ENCODE measurements around the gene PFN3. TPM values are rescaled to one million over a fixed set of nuclear protein-coding genes. Genes with fewer than 3 reads are reported as not detected.

Gene PFN3
- total RNA-seq, 1 donor from 2014 or later: not detected

DNA sequence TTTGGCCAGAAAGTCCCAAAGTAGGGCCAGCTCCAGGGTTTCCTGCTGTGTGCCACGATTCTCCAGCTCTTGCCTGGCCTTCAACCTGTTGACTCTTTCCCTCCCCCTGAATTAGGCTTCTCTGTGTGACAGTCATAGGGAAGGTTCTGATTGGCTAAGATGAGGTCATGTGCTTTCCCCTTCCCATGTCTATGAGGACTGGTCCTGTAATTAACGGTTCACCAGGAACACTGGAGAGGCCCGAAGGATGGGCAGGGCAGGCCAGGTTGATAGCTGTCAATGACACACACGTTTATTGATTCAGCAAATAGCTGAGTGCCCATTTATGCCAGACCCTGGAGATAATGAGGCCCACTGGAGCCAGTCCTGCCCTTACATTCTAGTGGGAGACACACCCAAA, 37.2 kb upstream of the PFN3 start:
- H3K36me3 Mint-ChIP-seq (ENCODE audit: low read depth): peaks cover 81% of the 10 kb centered on the region
- TF ChIP-seq, protein P1, sequence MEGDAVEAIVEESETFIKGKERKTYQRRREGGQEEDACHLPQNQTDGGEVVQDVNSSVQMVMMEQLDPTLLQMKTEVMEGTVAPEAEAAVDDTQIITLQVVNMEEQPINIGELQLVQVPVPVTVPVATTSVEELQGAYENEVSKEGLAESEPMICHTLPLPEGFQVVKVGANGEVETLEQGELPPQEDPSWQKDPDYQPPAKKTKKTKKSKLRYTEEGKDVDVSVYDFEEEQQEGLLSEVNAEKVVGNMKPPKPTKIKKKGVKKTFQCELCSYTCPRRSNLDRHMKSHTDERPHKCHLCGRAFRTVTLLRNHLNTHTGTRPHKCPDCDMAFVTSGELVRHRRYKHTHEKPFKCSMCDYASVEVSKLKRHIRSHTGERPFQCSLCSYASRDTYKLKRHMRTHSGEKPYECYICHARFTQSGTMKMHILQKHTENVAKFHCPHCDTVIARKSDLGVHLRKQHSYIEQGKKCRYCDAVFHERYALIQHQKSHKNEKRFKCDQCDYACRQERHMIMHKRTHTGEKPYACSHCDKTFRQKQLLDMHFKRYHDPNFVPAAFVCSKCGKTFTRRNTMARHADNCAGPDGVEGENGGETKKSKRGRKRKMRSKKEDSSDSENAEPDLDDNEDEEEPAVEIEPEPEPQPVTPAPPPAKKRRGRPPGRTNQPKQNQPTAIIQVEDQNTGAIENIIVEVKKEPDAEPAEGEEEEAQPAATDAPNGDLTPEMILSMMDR (IDR thresholded peaks at IDR 0.05): no peak
- no peaks in the 10 kb centered on the region for H3K9me3 Mint-ChIP-seq
- no peaks in the 10 kb centered on the region for H3K27me3 Mint-ChIP-seq
- CTCF ChIA-PET: interaction anchor here (1.6 kb wide), 1 partner anchor 47 kb away, joined by 3 read pairs; no protein-coding TSS in a partner anchor
- no peak overlapping the region for H3K4me3 Mint-ChIP-seq
- peaks cover 29% of the 10 kb centered on the region for H3K4me1 Mint-ChIP-seq
- H3K27ac Mint-ChIP-seq: no peak overlapping the region
- intact Hi-C loops (cut with micrococcal nuclease): no loop called here
- no peak for DNase-seq
- POLR2A ChIA-PET: interaction anchor here (0.6 to 3.2 kb wide), 3 partner anchors 11 to 20 kb away, joined by 3 to 14 read pairs (median 4); partner anchors contain the start of gene GRK6
- no peak for ATAC-seq (ENCODE audit: low read depth)

DNA sequence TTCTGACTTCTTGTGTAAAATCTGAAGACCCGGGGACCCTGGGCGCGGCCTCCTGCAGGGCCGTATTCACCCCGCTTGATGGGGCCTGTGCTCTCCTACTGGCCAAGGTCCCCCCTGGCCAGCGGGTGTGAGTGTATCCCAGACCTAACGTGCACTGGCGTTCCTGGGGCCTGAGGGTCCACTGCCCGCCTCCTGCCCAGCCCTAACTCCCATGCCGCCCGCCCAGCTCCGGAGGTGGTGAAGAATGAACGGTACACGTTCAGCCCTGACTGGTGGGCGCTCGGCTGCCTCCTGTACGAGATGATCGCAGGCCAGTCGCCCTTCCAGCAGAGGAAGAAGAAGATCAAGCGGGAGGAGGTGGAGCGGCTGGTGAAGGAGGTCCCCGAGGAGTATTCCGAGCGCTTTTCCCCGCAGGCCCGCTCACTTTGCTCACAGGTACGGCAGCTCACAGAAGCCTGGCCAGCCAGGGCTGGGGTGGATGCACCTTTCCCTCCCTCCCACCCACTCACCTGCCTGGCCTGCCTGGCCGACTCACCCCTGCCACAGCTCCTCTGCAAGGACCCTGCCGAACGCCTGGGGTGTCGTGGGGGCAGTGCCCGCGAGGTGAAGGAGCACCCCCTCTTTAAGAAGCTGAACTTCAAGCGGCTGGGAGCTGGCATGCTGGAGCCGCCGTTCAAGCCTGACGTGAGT, 35.5 kb upstream of the PFN3 start:
- no peak for ATAC-seq (ENCODE audit: low read depth)
- TF ChIP-seq, protein P1 (IDR thresholded peaks at IDR 0.05): no peak
- no peaks in the 10 kb centered on the region for H3K27me3 Mint-ChIP-seq
- intact Hi-C loops (cut with micrococcal nuclease): no loop called here
- no peaks in the 10 kb centered on the region for H3K9me3 Mint-ChIP-seq
- peaks cover 46% of the 10 kb centered on the region for H3K4me1 Mint-ChIP-seq
- POLR2A ChIA-PET: interaction anchor here (3.2 kb wide), 1 partner anchor 9 kb away, joined by 14 read pairs; the partner anchor contains the start of gene GRK6
- CTCF ChIA-PET: no interaction called here
- peaks cover 70% of the 10 kb centered on the region for H3K36me3 Mint-ChIP-seq (ENCODE audit: low read depth)
- H3K4me3 Mint-ChIP-seq: no peak overlapping the region
- no peak for DNase-seq
- H3K27ac Mint-ChIP-seq: no peak overlapping the region

DNA sequence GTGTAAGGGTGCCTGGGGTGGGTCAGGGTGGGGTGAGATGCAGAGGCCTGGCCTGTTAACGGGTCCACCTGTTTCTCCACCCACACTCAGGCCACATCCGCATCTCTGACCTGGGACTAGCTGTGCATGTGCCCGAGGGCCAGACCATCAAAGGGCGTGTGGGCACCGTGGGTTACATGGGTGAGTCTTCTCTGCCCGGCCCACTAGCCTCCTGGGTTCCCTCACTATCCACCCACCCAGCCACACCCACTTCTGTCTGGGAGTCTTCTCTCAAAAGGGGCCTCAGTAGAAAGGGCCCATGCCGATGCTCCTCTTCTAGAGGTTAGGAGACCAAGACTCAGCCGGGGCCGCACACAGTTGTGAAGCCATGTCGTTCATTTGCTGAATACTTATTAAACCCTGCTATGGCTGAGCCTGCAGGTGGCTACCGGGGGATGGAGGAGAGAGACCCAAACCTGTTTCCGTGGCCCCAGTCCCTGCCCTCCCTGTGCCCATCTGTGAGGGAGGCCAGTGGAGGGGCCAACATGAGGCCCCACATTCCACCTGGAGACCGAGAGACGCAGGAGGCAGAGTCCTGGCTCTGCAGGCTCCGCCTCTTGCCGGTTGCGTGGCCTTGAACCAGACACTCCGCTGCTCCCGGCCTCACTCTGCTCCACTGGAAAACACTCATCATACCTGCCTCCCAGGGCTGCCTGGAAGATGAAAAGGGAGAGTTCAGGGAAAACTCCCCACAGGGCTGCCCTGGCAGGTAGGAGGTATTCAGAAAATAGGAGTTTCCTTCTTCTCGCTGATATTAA, 34.7 kb upstream of the PFN3 start:
- ChIA-PET POLR2A (interaction anchor here (1.5 to 12.5 kb wide), 2 partner anchors 9 to 10 kb away, joined by 3 to 296 read pairs; partner anchors contain the start of genes GRK6 and PRR7), CTCF (interaction anchor here (1.9 kb wide), 1 partner anchor 19 kb away, joined by 5 read pairs; no protein-coding TSS in a partner anchor)
- Mint-ChIP-seq H3K4me3 (no peak overlapping the region), H3K9me3 (no peaks in the 10 kb centered on the region), H3K27me3 (no peaks in the 10 kb centered on the region), H3K4me1 (peaks cover 54% of the 10 kb centered on the region), H3K36me3 (ENCODE audit: low read depth) (peaks cover 70% of the 10 kb centered on the region), H3K27ac (no peak overlapping the region)
- ATAC-seq (ENCODE audit: low read depth) (no peak), DNase-seq (no peak)
- TF ChIP-seq, protein P1 (IDR thresholded peaks at IDR 0.05): no peak
- intact Hi-C loops (cut with micrococcal nuclease): no loop called here

DNA sequence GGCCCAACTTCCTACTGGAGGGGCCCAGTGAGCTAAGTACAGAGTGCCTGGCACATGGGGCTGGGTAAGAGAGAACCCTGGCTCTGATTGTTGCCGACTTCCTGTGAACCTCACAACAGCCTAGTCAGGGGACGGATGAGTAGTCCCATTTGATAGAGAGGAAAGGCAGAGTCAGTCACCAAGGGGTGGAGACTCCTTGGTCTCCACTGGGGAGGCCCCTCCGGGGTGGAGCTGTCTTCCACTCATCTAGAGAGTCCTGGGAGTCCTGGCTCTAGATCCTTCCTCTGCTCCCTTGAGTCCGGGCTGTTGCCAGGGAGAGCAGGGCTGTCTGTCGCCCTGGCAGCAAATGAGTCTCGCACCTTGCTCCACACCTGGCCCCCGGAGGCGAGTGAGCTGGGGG, 34.0 kb upstream of the PFN3 start:
- CTCF ChIA-PET: interaction anchor here (1.9 kb wide), 1 partner anchor 20 kb away, joined by 5 read pairs; no protein-coding TSS in a partner anchor
- TF ChIP-seq, protein P1 (IDR thresholded peaks at IDR 0.05): no peak
- Mint-ChIP-seq H3K4me1 (peaks cover 57% of the 10 kb centered on the region), H3K27ac (no peak overlapping the region), H3K9me3 (no peaks in the 10 kb centered on the region), H3K4me3 (no peak overlapping the region), H3K27me3 (no peaks in the 10 kb centered on the region), H3K36me3 (ENCODE audit: low read depth) (peaks cover 63% of the 10 kb centered on the region)
- intact Hi-C loops (cut with micrococcal nuclease): no loop called here
- ATAC-seq (ENCODE audit: low read depth) (no peak), DNase-seq (no peak)
- POLR2A ChIA-PET: interaction anchor here (1.5 to 12.5 kb wide), 2 partner anchors 8 to 11 kb away, joined by 3 to 296 read pairs; partner anchors contain the start of genes GRK6 and PRR7
